Activated CD4-positive, alpha-beta T cell treated with anti-CD3 and anti-CD28 coated beads, Interleukin-2, amount 10 ng/mL, durations not matched to agents 24 days and 14 days (primary cell): Measurements from ENCODE around the gene RAB15. TPM values are rescaled to one million over a fixed set of nuclear protein-coding genes. Genes with fewer than 3 reads are reported as not detected.

Experiments
- DNase-seq: peaks from one replicate; pipeline ENCODE4 v3.0.0; 2022
- H3K27ac Mint-ChIP-seq: one replicate; pipeline ENCODE4 v1.8.0; 2022; ENCODE audit warnings: mild to moderate bottlenecking, mixed read lengths
- H3K27me3 Mint-ChIP-seq: one replicate; pipeline ENCODE4 v1.8.0; 2022; ENCODE audit warnings: mixed read lengths
- H3K36me3 Mint-ChIP-seq: one replicate; pipeline ENCODE4 v1.8.0; 2022; ENCODE audit warnings: low read depth, mild to moderate bottlenecking, mixed read lengths
- H3K4me1 Mint-ChIP-seq: one replicate; pipeline ENCODE4 v1.8.0; 2021; ENCODE audit warnings: mixed read lengths
- H3K4me3 Mint-ChIP-seq: one replicate; pipeline ENCODE4 v1.8.0; 2022; ENCODE audit warnings: mild to moderate bottlenecking, moderate library complexity, mixed read lengths
- H3K9me3 Mint-ChIP-seq: one replicate; pipeline ENCODE4 v1.8.0; 2021; ENCODE audit warnings: mixed read lengths
- intact Hi-C: fragments of 100-400 bp; cut with micrococcal nuclease; formaldehyde crosslinking; loops from one replicate; pipeline ENCODE4 v1.15.1; 2023
- total RNA-seq: library from RNA; stranded (reverse); gene quantifications from 2 replicates; pipeline ENCODE4 v1.2.3, GENCODE V29; 2022

Gene RAB15
- total RNA-seq, 1 donor from 2014 or later = 6.9 TPM

DNA sequence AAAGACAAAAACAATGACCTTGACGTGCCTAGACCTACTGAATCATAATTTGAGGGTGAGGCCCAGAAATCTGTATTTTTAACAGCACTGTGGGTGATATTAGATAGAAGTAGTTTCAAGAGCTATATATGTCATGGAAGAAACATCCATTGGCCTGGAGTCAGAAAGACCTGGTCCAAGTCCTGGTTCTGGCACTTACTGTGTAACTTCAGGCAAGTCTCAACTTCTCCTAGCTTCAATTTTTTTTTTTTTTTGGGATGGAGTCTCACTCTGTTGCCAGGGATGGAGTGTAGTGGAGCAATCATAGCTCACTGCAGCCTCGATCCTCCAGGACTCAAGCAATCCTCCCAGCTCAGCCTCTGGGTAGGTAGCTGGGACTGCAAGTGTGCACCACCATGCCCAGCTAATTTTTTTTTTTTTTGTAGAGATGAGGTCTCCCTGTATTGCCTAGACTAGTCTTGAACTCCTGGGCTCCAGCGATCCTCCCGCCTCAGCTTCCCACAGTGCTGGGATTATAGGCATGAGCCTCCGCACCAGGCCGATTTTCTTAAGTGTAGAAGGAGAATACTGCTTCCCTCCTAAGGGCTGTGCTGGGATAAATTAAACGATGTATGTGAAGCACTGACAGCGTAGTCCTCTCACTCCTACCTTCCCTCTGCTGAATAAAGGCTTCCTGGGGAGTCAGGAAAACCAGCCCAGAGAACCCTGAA lies 15.3 kb downstream of the RAB15 start:
- no peaks in the 10 kb centered on the region for H3K36me3 Mint-ChIP-seq
- intact Hi-C loops = no loop called here
- DNase-seq = no peak
- H3K9me3 Mint-ChIP-seq = no peaks in the 10 kb centered on the region
- no peak overlapping the region for H3K4me3 Mint-ChIP-seq
- H3K4me1 Mint-ChIP-seq = peaks cover 4% of the 10 kb centered on the region
- no peaks in the 10 kb centered on the region for H3K27me3 Mint-ChIP-seq
- H3K27ac Mint-ChIP-seq = no peak overlapping the region

- Mint-ChIP-seq H3K27ac (no peak overlapping the region), H3K27me3 (no peaks in the 10 kb centered on the region), H3K4me1 (peaks cover 2% of the 10 kb centered on the region), H3K9me3 (no peaks in the 10 kb centered on the region), H3K4me3 (no peak overlapping the region), H3K36me3 (peaks cover 2% of the 10 kb centered on the region)
- no peak for DNase-seq
- intact Hi-C loops = no loop called here
These were observed 16.8 kb downstream of the RAB15 start for GRCh38 chr14:64955297-64955696.

GRCh38 chr14:64954491-64955240 lies 17.5 kb downstream of the RAB15 start:
- H3K27ac Mint-ChIP-seq = no peak overlapping the region
- intact Hi-C loops = no loop called here

GRCh38 chr14:64953661-64954060 lies 18.5 kb downstream of the RAB15 start:
- H3K9me3 Mint-ChIP-seq = no peaks in the 10 kb centered on the region
- no peak overlapping the region for H3K4me3 Mint-ChIP-seq
- H3K27me3 Mint-ChIP-seq = no peaks in the 10 kb centered on the region
- intact Hi-C loops = no loop called here
- H3K36me3 Mint-ChIP-seq = peaks cover 8% of the 10 kb centered on the region
- H3K27ac Mint-ChIP-seq = no peak overlapping the region
- H3K4me1 Mint-ChIP-seq = peaks cover 2% of the 10 kb centered on the region
- DNase-seq = no peak

More at GRCh38 chr14:64954491-64955240, 17.5 kb downstream of the RAB15 start:
- H3K27me3 Mint-ChIP-seq = no peaks in the 10 kb centered on the region
- H3K4me1 Mint-ChIP-seq = peaks cover 2% of the 10 kb centered on the region
- no peaks in the 10 kb centered on the region for H3K9me3 Mint-ChIP-seq
- no peak for DNase-seq
- H3K36me3 Mint-ChIP-seq = peaks cover 3% of the 10 kb centered on the region
- H3K4me3 Mint-ChIP-seq = no peak overlapping the region

DNA sequence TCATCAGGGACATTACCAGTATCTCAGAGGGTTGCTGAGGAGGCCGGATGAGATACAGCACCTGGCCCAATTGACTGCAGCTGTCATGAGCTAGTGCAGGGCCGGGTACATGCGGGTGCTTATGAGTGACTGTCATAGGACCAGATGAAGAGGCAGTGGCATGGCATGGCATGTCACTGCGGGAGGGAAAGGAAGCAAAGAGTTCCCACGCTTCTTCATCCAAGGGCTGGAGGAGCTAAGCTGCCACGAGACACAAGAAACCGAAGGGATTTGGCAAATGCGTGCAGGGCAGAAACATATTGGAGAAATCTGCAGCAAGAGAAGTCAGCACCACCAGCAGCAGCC lies 18.9 kb downstream of the RAB15 start:
- no peak overlapping the region for H3K27ac Mint-ChIP-seq
- DNase-seq = no peak
- no peak overlapping the region for H3K4me3 Mint-ChIP-seq
- peaks cover 8% of the 10 kb centered on the region for H3K36me3 Mint-ChIP-seq
- no peaks in the 10 kb centered on the region for H3K9me3 Mint-ChIP-seq
- intact Hi-C loops = no loop called here
- no peaks in the 10 kb centered on the region for H3K27me3 Mint-ChIP-seq
- H3K4me1 Mint-ChIP-seq = peaks cover 2% of the 10 kb centered on the region

- Mint-ChIP-seq H3K27ac (no peak overlapping the region), H3K4me3 (no peak overlapping the region), H3K4me1 (peaks cover 2% of the 10 kb centered on the region), H3K27me3 (no peaks in the 10 kb centered on the region), H3K9me3 (no peaks in the 10 kb centered on the region), H3K36me3 (peaks cover 8% of the 10 kb centered on the region)
- intact Hi-C loops = no loop called here
- no peak for DNase-seq
These were observed 19.4 kb downstream of the RAB15 start for GRCh38 chr14:64952598-64953309.

DNA sequence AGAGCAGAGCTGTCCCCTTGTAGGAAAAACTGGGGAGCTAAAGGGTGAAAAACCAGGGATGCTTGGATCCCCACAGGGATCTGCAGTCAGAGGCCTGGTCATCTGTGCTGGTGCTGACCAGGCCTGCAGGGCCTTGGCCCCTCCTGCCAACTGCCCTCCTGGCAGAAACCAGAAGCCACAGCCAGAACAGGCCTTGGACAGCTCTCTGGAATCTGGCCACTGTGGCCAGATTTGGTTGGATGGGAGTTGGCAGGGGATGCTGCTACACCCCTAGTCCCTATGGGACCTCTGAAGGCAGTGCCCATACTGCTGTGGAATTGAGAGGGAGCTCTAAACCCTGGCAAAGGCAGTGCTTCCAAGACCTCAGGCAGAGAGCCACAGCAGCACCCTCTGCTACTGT lies 20.4 kb downstream of the RAB15 start:
- no peak for DNase-seq
- H3K4me3 Mint-ChIP-seq = no peak overlapping the region
- H3K27me3 Mint-ChIP-seq = no peaks in the 10 kb centered on the region
- no peaks in the 10 kb centered on the region for H3K9me3 Mint-ChIP-seq
- peaks cover 8% of the 10 kb centered on the region for H3K36me3 Mint-ChIP-seq
- intact Hi-C loops = no loop called here
- H3K4me1 Mint-ChIP-seq = peaks cover 2% of the 10 kb centered on the region
- no peak overlapping the region for H3K27ac Mint-ChIP-seq

DNA sequence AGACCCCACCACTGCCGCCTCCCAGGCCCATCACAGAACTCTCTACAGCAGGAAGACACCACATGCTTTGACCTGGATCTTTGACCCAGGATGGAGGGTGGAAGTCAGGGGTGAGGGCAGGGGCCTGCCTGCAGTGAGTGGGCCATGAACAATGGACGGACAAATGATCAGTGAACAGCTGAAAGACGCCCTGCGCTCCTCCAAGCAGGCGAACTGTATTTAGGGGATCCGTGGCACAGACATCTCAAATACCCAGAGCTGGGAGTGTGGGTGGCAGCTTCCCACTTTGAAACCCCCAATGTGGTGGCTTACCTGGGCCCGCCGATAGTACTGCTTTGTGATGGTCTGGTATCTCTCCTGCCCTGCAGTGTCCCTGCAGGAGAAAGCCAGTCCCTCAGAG lies 20.8 kb downstream of the RAB15 start:
- Mint-ChIP-seq H3K9me3 (no peaks in the 10 kb centered on the region), H3K27ac (no peak overlapping the region), H3K4me3 (no peak overlapping the region), H3K4me1 (peaks cover 6% of the 10 kb centered on the region), H3K36me3 (peaks cover 8% of the 10 kb centered on the region), H3K27me3 (no peaks in the 10 kb centered on the region)
- DNase-seq = no peak
- intact Hi-C loops = no loop called here

DNA sequence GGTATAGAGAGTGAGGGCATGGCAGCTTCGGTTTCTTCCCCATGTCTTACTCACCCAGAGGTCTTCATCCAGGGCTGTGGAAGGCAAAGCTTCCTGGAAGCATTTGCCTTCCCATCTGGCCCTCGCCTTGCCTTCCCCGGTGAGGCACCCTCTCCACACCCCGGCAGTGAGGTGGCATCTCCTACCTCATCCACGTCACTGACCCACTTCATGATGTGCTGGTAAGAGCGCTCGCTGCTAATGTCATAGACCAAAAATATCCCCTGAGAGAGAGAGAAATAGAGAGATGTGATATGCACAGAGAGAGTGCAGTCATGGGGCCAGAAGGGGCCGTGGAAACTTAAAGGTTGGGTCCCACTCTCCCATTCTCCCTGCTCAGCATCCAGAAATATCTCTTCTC lies 21.2 kb downstream of the RAB15 start:
- Mint-ChIP-seq H3K4me1 (peaks cover 6% of the 10 kb centered on the region), H3K4me3 (no peak overlapping the region), H3K9me3 (no peaks in the 10 kb centered on the region), H3K27ac (no peak overlapping the region), H3K27me3 (no peaks in the 10 kb centered on the region), H3K36me3 (peaks cover 8% of the 10 kb centered on the region)
- no peak for DNase-seq
- intact Hi-C loops = no loop called here

DNA sequence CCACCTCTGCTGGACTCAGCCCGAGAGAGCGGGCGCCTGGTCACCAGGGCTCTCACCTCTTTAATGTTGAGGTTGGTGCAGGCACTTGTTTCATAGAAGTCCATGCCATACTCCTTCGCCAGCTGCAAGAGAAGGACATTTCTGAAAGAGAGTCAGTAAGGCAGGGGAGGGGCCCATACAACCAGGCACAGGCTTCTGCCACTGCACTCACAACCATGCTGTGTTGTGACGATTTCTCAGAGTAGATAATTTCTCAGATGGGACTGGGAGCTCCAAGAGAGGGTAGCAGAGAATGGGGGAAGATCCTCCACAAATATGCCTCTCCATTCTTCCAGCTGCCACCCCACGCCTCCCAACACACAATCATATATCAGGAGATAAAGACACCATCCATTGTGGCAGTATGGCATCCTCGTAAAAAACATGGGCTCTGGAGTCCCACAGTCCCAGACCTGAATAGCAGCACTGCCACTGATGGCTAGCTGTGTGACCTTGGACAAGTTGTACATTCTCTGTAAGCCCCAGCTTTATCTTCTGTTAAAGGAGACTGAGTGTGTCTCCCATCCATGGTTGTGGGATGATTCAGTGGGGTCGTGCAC lies 23.4 kb downstream of the RAB15 start:
- no peaks in the 10 kb centered on the region for H3K9me3 Mint-ChIP-seq
- no peak overlapping the region for H3K4me3 Mint-ChIP-seq
- no peaks in the 10 kb centered on the region for H3K27me3 Mint-ChIP-seq
- peaks cover 11% of the 10 kb centered on the region for H3K4me1 Mint-ChIP-seq
- intact Hi-C loops = no loop called here
- peaks cover 17% of the 10 kb centered on the region for H3K36me3 Mint-ChIP-seq
- H3K27ac Mint-ChIP-seq = no peak overlapping the region
- no peak for DNase-seq

GRCh38 chr14:64947710-64948611 lies 24.2 kb downstream of the RAB15 start:
- Mint-ChIP-seq H3K4me1 (peaks cover 17% of the 10 kb centered on the region), H3K4me3 (no peak overlapping the region), H3K27me3 (no peaks in the 10 kb centered on the region), H3K27ac (no peak overlapping the region), H3K9me3 (no peaks in the 10 kb centered on the region), H3K36me3 (peaks cover 21% of the 10 kb centered on the region)
- intact Hi-C loops = no loop called here
- DNase-seq = no peak

DNA sequence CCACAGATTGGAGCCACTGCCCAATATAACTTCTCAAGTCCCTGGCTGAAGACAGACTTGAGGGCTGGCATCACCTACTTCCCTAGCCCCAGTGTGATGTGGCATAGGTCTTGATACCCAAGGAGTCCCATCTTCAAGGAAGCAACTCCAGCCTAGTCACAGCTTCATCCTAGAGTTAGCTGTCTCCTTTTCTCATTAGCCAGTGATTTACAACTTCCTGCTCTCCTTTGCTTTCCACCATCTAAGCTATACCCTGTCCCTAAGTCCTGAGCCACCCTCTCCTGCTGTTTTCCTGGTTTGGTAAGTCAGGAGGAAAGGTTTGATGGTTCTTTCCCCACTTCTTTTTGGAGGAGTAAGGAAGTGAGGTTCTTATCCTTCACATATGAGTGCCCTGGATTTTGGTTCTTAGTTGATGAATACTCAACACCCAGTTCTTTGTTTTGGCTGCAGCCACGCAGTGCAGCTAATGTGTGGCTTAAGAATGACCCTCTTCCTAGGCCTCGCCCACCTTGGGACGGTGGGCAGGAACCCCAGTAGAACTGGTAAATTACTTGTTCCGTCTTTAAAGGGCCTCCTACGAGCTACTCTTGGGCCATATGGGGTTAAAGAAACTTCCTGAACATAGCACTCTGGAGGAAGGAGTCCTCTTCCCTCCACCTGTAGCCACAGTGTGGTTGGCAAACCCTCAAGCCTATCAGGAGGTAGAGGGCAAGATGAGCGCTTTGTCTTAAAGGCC lies 25.7 kb downstream of the RAB15 start:
- H3K36me3 Mint-ChIP-seq = peaks cover 28% of the 10 kb centered on the region
- intact Hi-C loops = no loop called here
- H3K27ac Mint-ChIP-seq = no peak overlapping the region
- H3K4me1 Mint-ChIP-seq = peaks cover 17% of the 10 kb centered on the region
- H3K27me3 Mint-ChIP-seq = no peaks in the 10 kb centered on the region
- H3K4me3 Mint-ChIP-seq = no peak overlapping the region
- no peak for DNase-seq
- no peaks in the 10 kb centered on the region for H3K9me3 Mint-ChIP-seq
